Ovary (tissue), 9 donors: ENCODE measurements around the gene NPM3. TPM values are rescaled to one million over a fixed set of nuclear protein-coding genes. Genes with fewer than 3 reads are reported as not detected.
A peak's percentile ranks its signal among the peaks of the same experiment; 100 is the strongest.

Experiments
- DNase-seq, 5 donors: peaks; one replicate each; pipeline ENCODE4 v3.0.0-alpha.2; 2019 to 2020
- H3K27ac ChIP-seq, 2 donors: fragments of 200-600 bp; one replicate each; pipeline versions ENCODE4 v1.5.1 to v1.8.0; 2019 to 2022
- H3K27me3 ChIP-seq: fragments of 200-600 bp; one replicate; pipeline ENCODE4 v1.8.0; 2022
- H3K36me3 ChIP-seq: fragments of 200-600 bp; sonication (generic); one replicate; pipeline ENCODE4 v1.5.1; 2019
- H3K4me1 ChIP-seq: one replicate; pipeline ENCODE4 v1.8.1; 2013; ENCODE audit warnings: mild to moderate bottlenecking, moderate library complexity; ENCODE audit not compliant: insufficient read depth
- H3K4me3 ChIP-seq: fragments of 200-600 bp; sonication (generic); one replicate; pipeline ENCODE4 v1.5.1; 2017
- H3K9me3 ChIP-seq, 2 donors: fragments of 200-600 bp in 1 of 2; sonication (generic) in 1 of 2; one replicate each; pipeline versions ENCODE4 v1.5.1 to v1.8.1; 2013 to 2019; ENCODE audit warnings: mild to moderate bottlenecking in 1 of 2, moderate library complexity in 1 of 2
- EP300 ChIP-seq: sonication (generic); formaldehyde crosslinking; IDR thresholded peaks from one replicate; pipeline ENCODE4 v1.6.1; 2017; ENCODE audit warnings: antibody characterized with exemption
- POLR2A ChIP-seq: fragments of 450-650 bp; IDR thresholded peaks from one replicate; pipeline ENCODE4 v1.6.1; 2017; ENCODE audit warnings: antibody characterized with exemption, mild to moderate bottlenecking, moderate library complexity
- WGBS, 3 donors: extraction: QIAGEN DNeasy Blood & Tissue Kit in 1 of 3; methylation state at CpG; one replicate each; pipeline versions ENCODE4 v1.1.5 to v1.1.7; 2013 to 2017; 5-methylcytosine and 5-hydroxymethylcytosine counted together
- intact Hi-C, 4 donors: fragments of 100-400 bp; cut with DNase I; formaldehyde crosslinking; loops; one replicate each; pipeline versions ENCODE4 v1.11.0 to v1.15.1; 2022 to 2023
- polyA plus RNA-seq, 2 donors: library from polyadenylated mRNA; stranded (reverse); fragments of 200-250 nt in 1 of 2; fragments of 350-450 nt in 1 of 2; fragmentation: Illumina TruSeq in 1 of 2; extraction: RNeasy Lipid Tissue Mini Kit (QIAGEN cat#74804) in 1 of 2; gene quantifications; one replicate each; pipeline ENCODE4 v1.2.3, GENCODE V29; 2013 to 2014
- total RNA-seq, 7 donors: library from RNA; depleted of rRNA in 2 of 7; stranded (reverse); fragments of >200 nt in 2 of 7; fragmentation: NEBNext Ultra II Directional in 3 of 7; extraction: Animal tissue kit (Norgen Biotek cat#: 25700) in 3 of 7; gene quantifications; one replicate each; pipeline versions ENCODE4 v1.1.0 to v1.2.4, GENCODE V29; 2016 to 2023
- TF ChIP-seq, protein P1 (sequence below), 3 donors: fragments of 450-650 bp in 2 of 3; fragments of 200-600 bp in 1 of 3; IDR thresholded peaks; one replicate each; pipeline versions ENCODE4 v1.5.1 to v1.8.0; 2016 to 2022; ENCODE audit warnings: antibody characterized with exemption in 3 of 3, mild to moderate bottlenecking in 1 of 3
- donor health status: DM: no; HTN: no; CAD: no; lungs with moderate emphysema.
- donor health status: DM: no; HTN: no; CAD: no.
- donor health status: Bipolar disorder and iron deficiency.
- donor health status: DM: yes; HTN: yes; CAD: no.
- donor health status: DM: no; HTN: no; CAD: no.
- donor health status: DM: yes; HTN: yes; CAD: no.

Gene NPM3
- total and polyA plus RNA-seq, 9 donors = 11.0 to 64.8 (median 32.1) TPM

DNA sequence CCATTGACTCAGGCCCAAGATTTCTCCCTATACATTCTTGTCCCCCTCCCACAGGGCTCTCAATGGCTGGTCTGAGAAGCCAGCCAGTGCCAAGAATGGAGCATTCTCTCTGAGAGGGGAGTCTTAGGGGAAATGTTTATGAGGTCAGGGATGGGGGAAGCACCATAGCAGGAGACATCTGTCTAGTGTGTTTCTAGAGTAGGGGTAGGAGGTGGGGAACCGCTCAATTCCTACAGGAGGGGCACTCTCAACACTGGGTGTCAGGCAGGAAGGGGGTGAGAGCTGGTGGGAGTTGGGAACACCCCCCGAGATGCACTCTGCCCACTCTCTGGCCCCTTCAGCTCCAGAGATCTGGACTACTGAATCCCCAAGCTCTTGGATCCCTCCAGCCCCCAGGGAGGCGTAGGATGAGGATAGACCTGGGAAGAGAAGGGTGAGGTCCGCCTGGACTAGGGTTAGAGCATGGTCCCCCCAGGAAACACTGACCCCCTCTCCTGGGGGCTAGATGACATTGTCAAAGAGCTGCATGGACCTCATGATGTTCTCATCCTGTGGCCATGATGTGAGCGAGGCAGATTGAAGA lies 43.7 kb upstream of the NPM3 start:
- Histone ChIP-seq H3K36me3 (no peaks in the 10 kb centered on the region), H3K27me3 (no peaks in the 10 kb centered on the region), H3K9me3 (no peaks in the 10 kb centered on the region), H3K4me3 (no peak overlapping the region), H3K27ac (no peak overlapping the region), H3K4me1 (peaks cover 16% of the 10 kb centered on the region)
- peak in 1 of 5 donors; percentile 22 for DNase-seq
- 94 to 97% (median 94%) methylated on average over 5 of the region's 5 CpGs for WGBS, 3 donors
- intact Hi-C loops = no loop called here
- no peak for TF ChIP-seq POLR2A
- TF ChIP-seq, protein P1, sequence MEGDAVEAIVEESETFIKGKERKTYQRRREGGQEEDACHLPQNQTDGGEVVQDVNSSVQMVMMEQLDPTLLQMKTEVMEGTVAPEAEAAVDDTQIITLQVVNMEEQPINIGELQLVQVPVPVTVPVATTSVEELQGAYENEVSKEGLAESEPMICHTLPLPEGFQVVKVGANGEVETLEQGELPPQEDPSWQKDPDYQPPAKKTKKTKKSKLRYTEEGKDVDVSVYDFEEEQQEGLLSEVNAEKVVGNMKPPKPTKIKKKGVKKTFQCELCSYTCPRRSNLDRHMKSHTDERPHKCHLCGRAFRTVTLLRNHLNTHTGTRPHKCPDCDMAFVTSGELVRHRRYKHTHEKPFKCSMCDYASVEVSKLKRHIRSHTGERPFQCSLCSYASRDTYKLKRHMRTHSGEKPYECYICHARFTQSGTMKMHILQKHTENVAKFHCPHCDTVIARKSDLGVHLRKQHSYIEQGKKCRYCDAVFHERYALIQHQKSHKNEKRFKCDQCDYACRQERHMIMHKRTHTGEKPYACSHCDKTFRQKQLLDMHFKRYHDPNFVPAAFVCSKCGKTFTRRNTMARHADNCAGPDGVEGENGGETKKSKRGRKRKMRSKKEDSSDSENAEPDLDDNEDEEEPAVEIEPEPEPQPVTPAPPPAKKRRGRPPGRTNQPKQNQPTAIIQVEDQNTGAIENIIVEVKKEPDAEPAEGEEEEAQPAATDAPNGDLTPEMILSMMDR (IDR thresholded peaks at IDR 0.05) = no peak
- TF ChIP-seq EP300 = no peak

DNA sequence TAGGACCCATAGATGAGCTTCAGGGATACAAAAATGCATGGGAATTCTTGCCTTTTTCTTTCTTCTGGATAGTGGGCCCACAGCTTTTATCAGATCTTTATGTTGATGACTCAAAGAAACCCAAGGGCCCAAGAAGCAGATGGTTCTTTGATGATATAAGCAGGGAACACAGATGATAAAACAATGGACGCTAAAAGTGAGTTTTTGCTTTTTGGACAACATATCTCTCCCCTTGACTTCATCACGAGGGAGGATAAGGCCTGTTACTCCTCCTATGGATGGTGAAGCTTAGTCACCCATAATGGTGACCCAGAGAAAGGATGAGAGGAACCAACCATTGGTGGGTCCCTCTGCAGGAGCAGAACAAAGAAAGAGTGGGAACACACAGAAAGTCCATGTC lies 41.5 kb upstream of the NPM3 start:
- TF ChIP-seq POLR2A (no peak), EP300 (no peak)
- TF ChIP-seq, protein P1 (IDR thresholded peaks at IDR 0.05) = no peak
- Histone ChIP-seq H3K27ac (no peak overlapping the region), H3K27me3 (no peaks in the 10 kb centered on the region), H3K36me3 (no peaks in the 10 kb centered on the region), H3K4me3 (no peak overlapping the region), H3K9me3 (no peaks in the 10 kb centered on the region), H3K4me1 (peaks cover 10% of the 10 kb centered on the region)
- DNase-seq = no peak
- intact Hi-C loops = no loop called here
- WGBS, 3 donors = 79 to 87% (median 82%) methylated on average over 2 of the region's 2 CpGs

DNA sequence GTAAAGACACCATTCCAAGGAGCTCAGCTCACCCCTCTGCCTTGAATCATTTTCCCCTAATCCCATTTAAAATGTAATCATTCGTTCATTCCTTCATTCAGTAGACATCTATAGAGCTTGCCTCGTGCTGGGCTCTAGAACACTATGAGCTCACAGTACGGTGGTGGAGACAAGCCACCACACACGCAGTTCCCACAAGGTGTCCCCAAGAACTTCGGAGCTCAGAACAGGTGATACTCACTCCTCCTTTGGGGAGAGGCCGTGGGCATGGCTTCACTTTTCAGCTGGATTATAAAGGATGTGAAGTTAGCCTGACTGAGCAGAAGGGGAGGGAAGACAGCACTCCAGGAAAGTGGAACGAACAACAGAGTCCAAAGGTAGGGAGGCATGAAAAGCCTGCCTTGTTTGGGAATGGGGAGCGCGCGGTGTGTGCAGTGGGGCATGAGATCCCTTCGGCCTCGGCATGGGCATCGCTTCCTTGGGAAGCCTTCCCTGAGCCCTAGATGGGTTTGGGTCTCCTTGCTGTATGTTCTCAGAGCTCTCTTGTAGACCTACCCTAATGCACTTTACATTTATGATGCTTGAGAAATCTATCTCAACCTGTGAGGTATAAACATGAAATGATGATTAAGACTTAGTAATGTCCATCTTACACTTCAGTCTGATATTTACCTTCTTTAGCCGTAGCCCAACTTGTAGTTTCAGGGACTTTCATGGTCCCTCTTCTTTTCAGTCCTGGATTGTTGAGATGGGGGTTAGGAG lies 35.8 kb upstream of the NPM3 start:
- H3K36me3 ChIP-seq = no peaks in the 10 kb centered on the region
- peak overlapping the region; percentile 33 to 82 for H3K27ac ChIP-seq
- intact Hi-C loops = no loop called here
- TF ChIP-seq, protein P1 (IDR thresholded peaks at IDR 0.05) = no peak
- TF ChIP-seq EP300 = no peak
- TF ChIP-seq POLR2A = no peak
- H3K4me1 ChIP-seq = peaks cover 5% of the 10 kb centered on the region
- DNase-seq = no peak
- H3K27me3 ChIP-seq = no peaks in the 10 kb centered on the region
- WGBS, 3 donors = 17 to 20% (median 19%) methylated on average over 14 of the region's 14 CpGs
- no peaks in the 10 kb centered on the region for H3K9me3 ChIP-seq
- H3K4me3 ChIP-seq = peak overlapping the region; percentile 41

DNA sequence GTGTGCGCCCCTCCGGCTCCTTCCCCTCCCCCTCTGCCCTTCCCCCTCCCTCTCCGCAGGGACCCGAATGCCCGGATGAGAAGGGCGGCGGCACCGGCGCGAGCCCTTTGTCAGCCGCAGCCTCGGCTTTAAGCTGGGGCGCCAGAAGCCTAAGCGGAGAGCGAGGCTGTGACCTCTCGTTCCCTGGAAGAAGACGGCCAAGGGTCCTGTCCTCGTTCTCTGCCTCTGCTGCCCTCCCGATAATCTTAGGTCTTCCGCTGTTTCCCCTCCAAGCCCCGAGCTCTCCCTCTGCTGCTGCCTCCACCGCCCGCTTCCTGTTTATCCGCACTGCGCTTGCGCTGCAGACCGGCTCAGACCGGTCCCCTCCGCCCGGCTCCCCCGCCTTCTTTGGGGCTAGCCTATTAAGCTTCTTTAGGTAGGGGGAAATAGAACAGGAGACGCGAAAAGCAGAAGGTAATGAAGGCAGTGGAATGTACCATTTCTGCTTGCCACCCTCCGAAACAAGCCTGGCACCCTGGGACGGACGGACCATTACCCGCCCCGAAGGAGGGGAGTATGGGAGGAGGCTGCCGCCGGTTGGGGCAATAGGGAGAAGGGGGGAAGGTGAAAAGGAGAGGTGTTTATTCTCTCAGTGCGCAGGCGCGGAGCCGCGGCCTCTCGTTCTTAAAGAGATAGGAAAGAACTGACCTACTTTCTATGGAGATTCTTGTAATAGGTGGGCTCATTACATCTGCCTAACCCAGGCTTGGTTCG lies 35.0 kb upstream of the NPM3 start, which contains the start of gene OGA:
Gene OGA (minus strand): TSS at position 326 of the 753 bp plus-strand sequence. CDS start 422 bp downstream, outside the sequence.
- Histone ChIP-seq H3K9me3 (no peaks in the 10 kb centered on the region), H3K36me3 (no peaks in the 10 kb centered on the region), H3K27me3 (no peaks in the 10 kb centered on the region), H3K27ac (peak within 1 kb of the TSS; percentile 60 to 82), H3K4me1 (peaks cover 7% of the 10 kb centered on the region), H3K4me3 (peak within 1 kb of the TSS; percentile 82)
- DNase-seq = peak; percentile 97 to 98 (median 98)
- TF ChIP-seq EP300 = no peak
- TF ChIP-seq POLR2A = peak; percentile 99
- WGBS, 3 donors = 0 to 1% (median 0%) methylated on average over 45 to 47 of the region's 47 CpGs
- intact Hi-C loops = no loop called here
